ENCODE measurements around the gene ASPG.

The ASPG gene

GRCh38 chr14:104085032-104085888, at the start of gene ASPG:
ASPG (plus strand) TSS chr14:104085700; CDS start chr14:104085771, 71 bp downstream.
- H3K27me3 ChIP-seq (replicated peaks; ENCODE audit: control insufficient read depth, insufficient read depth, low read length) = peaks cover 37% of the 10 kb centered on the region
- H3K4me1 ChIP-seq (ENCODE audit: control insufficient read depth, insufficient read depth, low read length) = no peaks in the 10 kb centered on the region
- H3K4me3 ChIP-seq (ENCODE audit: low read length) = no peak within 1 kb of the TSS
- H3K36me3 ChIP-seq (ENCODE audit: control insufficient read depth, insufficient read depth, low read length, severe bottlenecking) = no peaks in the 10 kb centered on the region
- no peak within 1 kb of the TSS for H3K9ac ChIP-seq (ENCODE audit: low read length)
- H3K9me3 ChIP-seq (ENCODE audit: control insufficient read depth, low read length) = no peaks in the 10 kb centered on the region
- DNase-seq (ENCODE audit: low read depth) = peak; percentile 4

DNA sequence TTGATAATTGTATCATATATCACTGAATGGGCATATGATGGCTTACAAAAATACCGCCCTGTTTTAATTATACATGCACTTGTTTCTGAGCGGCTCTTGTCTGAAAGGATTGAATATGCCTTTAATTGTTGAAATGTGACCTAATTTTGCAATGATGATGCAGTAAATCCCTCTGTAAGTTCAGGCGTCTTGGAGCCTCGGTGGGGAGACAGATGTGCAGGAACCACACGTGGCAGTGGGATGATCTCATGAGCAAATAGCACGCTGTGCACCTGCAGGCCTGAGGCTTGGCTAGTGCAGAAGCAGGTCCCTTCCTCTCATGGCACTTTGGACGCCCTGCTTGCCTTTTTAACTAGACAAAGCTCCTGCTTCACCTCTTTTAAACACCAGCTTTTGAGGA, 49.3 kb upstream of the ASPG start:
- DNase-seq (ENCODE audit: low read depth) = no peak
- Histone ChIP-seq H3K4me1 (ENCODE audit: control insufficient read depth, insufficient read depth, low read length) (no peaks in the 10 kb centered on the region), H3K9me3 (ENCODE audit: control insufficient read depth, low read length) (no peaks in the 10 kb centered on the region), H3K4me3 (ENCODE audit: low read length) (no peak overlapping the region), H3K36me3 (ENCODE audit: control insufficient read depth, insufficient read depth, low read length, severe bottlenecking) (no peaks in the 10 kb centered on the region), H3K9ac (ENCODE audit: low read length) (no peak overlapping the region), H3K27me3 (replicated peaks; ENCODE audit: control insufficient read depth, insufficient read depth, low read length) (peaks cover 71% of the 10 kb centered on the region)

GRCh38 chr14:104037074-104037473, 48.4 kb upstream of the ASPG start:
- no peak for DNase-seq (ENCODE audit: low read depth)
- Histone ChIP-seq H3K4me1 (ENCODE audit: control insufficient read depth, insufficient read depth, low read length) (no peaks in the 10 kb centered on the region), H3K36me3 (ENCODE audit: control insufficient read depth, insufficient read depth, low read length, severe bottlenecking) (no peaks in the 10 kb centered on the region), H3K9ac (ENCODE audit: low read length) (no peak overlapping the region), H3K4me3 (ENCODE audit: low read length) (no peak overlapping the region), H3K9me3 (ENCODE audit: control insufficient read depth, low read length) (no peaks in the 10 kb centered on the region), H3K27me3 (replicated peaks; ENCODE audit: control insufficient read depth, insufficient read depth, low read length) (peaks cover 75% of the 10 kb centered on the region)

GRCh38 chr14:104037903-104038302, 47.6 kb upstream of the ASPG start:
- no peak overlapping the region for H3K9ac ChIP-seq (ENCODE audit: low read length)
- no peaks in the 10 kb centered on the region for H3K4me1 ChIP-seq (ENCODE audit: control insufficient read depth, insufficient read depth, low read length)
- no peak overlapping the region for H3K4me3 ChIP-seq (ENCODE audit: low read length)
- no peaks in the 10 kb centered on the region for H3K36me3 ChIP-seq (ENCODE audit: control insufficient read depth, insufficient read depth, low read length, severe bottlenecking)
- peaks cover 74% of the 10 kb centered on the region for H3K27me3 ChIP-seq (replicated peaks; ENCODE audit: control insufficient read depth, insufficient read depth, low read length)
- no peaks in the 10 kb centered on the region for H3K9me3 ChIP-seq (ENCODE audit: control insufficient read depth, low read length)
- DNase-seq (ENCODE audit: low read depth) = no peak

GRCh38 chr14:104039214-104039613, 46.3 kb upstream of the ASPG start:
- Histone ChIP-seq H3K27me3 (replicated peaks; ENCODE audit: control insufficient read depth, insufficient read depth, low read length) (peaks cover 66% of the 10 kb centered on the region), H3K36me3 (ENCODE audit: control insufficient read depth, insufficient read depth, low read length, severe bottlenecking) (no peaks in the 10 kb centered on the region), H3K9ac (ENCODE audit: low read length) (no peak overlapping the region), H3K4me1 (ENCODE audit: control insufficient read depth, insufficient read depth, low read length) (no peaks in the 10 kb centered on the region), H3K9me3 (ENCODE audit: control insufficient read depth, low read length) (no peaks in the 10 kb centered on the region), H3K4me3 (ENCODE audit: low read length) (no peak overlapping the region)
- no peak for DNase-seq (ENCODE audit: low read depth)

DNA sequence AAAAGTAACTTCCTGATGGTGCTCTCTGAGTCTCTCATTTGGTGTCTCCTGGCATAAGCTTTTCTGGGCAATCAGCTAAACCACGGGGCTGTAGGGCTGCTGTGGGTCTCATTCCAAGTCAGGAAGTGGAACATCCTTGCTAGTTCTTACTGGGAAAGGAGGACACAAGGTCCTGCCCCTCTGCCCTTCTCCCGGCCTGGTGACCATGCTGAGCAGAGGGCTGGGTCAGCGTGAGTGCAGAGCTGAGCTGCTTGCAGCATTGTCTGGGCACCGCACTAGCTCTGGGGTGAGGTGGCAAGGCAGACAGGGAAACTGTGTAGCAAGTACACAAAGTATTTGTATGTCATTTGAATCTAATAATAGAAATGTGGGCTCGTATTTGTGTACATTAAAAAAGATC, 45.0 kb upstream of the ASPG start:
- Histone ChIP-seq H3K36me3 (ENCODE audit: control insufficient read depth, insufficient read depth, low read length, severe bottlenecking) (no peaks in the 10 kb centered on the region), H3K27me3 (replicated peaks; ENCODE audit: control insufficient read depth, insufficient read depth, low read length) (peaks cover 53% of the 10 kb centered on the region), H3K4me1 (ENCODE audit: control insufficient read depth, insufficient read depth, low read length) (no peaks in the 10 kb centered on the region), H3K4me3 (ENCODE audit: low read length) (no peak overlapping the region), H3K9ac (ENCODE audit: low read length) (no peak overlapping the region), H3K9me3 (ENCODE audit: control insufficient read depth, low read length) (no peaks in the 10 kb centered on the region)
- DNase-seq (ENCODE audit: low read depth) = no peak

- H3K4me1 ChIP-seq (ENCODE audit: control insufficient read depth, insufficient read depth, low read length) = no peaks in the 10 kb centered on the region
- H3K36me3 ChIP-seq (ENCODE audit: control insufficient read depth, insufficient read depth, low read length, severe bottlenecking) = no peaks in the 10 kb centered on the region
- peaks cover 47% of the 10 kb centered on the region for H3K27me3 ChIP-seq (replicated peaks; ENCODE audit: control insufficient read depth, insufficient read depth, low read length)
- no peak overlapping the region for H3K9ac ChIP-seq (ENCODE audit: low read length)
- no peaks in the 10 kb centered on the region for H3K9me3 ChIP-seq (ENCODE audit: control insufficient read depth, low read length)
- DNase-seq (ENCODE audit: low read depth) = no peak
- no peak overlapping the region for H3K4me3 ChIP-seq (ENCODE audit: low read length)
Observed at GRCh38 chr14:104041430-104042104, 43.9 kb upstream of the ASPG start.

GRCh38 chr14:104044016-104044415, 41.5 kb upstream of the ASPG start:
- Histone ChIP-seq H3K27me3 (replicated peaks; ENCODE audit: control insufficient read depth, insufficient read depth, low read length) (peaks cover 31% of the 10 kb centered on the region), H3K9ac (ENCODE audit: low read length) (no peak overlapping the region), H3K4me3 (ENCODE audit: low read length) (no peak overlapping the region), H3K9me3 (ENCODE audit: control insufficient read depth, low read length) (no peaks in the 10 kb centered on the region), H3K36me3 (ENCODE audit: control insufficient read depth, insufficient read depth, low read length, severe bottlenecking) (no peaks in the 10 kb centered on the region), H3K4me1 (ENCODE audit: control insufficient read depth, insufficient read depth, low read length) (peaks cover 13% of the 10 kb centered on the region)
- DNase-seq (ENCODE audit: low read depth) = no peak

- H3K27me3 ChIP-seq (replicated peaks; ENCODE audit: control insufficient read depth, insufficient read depth, low read length) = peaks cover under 1% of the 10 kb centered on the region
- no peak for DNase-seq (ENCODE audit: low read depth)
- no peaks in the 10 kb centered on the region for H3K36me3 ChIP-seq (ENCODE audit: control insufficient read depth, insufficient read depth, low read length, severe bottlenecking)
- H3K4me3 ChIP-seq (ENCODE audit: low read length) = peak overlapping the region; percentile 22
- no peaks in the 10 kb centered on the region for H3K9me3 ChIP-seq (ENCODE audit: control insufficient read depth, low read length)
- no peak overlapping the region for H3K9ac ChIP-seq (ENCODE audit: low read length)
- peaks cover 32% of the 10 kb centered on the region for H3K4me1 ChIP-seq (ENCODE audit: control insufficient read depth, insufficient read depth, low read length)
Observed at GRCh38 chr14:104047761-104048160, 37.7 kb upstream of the ASPG start.

DNA sequence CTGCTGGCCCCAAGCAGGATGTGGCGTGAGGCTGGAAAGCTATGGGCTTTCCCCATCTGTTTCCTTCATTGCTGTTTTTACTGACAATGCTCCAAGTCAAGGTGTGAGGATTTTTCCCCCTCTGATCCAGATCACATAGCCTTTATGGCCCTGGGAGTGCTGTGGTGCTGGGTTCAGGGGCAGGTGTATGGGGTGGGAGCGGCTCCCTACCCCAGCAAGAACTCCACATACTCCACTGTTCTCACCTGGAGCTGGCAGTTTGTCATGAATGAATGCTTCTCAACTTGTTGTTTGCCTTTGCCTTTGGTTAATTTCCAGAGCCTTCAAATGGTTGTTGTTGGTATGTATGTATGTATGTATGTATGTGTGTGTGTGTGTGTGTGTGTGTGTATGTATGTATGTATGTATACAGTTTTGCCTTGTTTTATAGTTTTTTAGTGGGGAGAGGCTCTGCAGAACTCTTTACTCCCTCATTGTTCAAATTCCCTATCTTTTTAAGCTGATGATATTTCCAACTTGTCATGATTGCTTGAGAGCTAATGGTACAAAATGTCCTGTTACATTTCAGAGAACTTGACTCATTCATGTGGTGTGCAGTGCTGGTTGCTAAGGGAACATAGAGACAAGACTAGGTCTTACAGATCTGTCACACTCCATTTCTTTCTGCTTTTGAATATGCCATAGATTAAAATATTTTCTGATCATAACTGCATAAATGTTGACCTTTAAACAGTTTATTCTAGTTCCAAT, 36.6 kb upstream of the ASPG start:
- Histone ChIP-seq H3K4me3 (ENCODE audit: low read length) (peak overlapping the region; percentile 50), H3K9me3 (ENCODE audit: control insufficient read depth, low read length) (no peaks in the 10 kb centered on the region), H3K36me3 (ENCODE audit: control insufficient read depth, insufficient read depth, low read length, severe bottlenecking) (no peaks in the 10 kb centered on the region), H3K4me1 (ENCODE audit: control insufficient read depth, insufficient read depth, low read length) (peaks cover 32% of the 10 kb centered on the region), H3K27me3 (replicated peaks; ENCODE audit: control insufficient read depth, insufficient read depth, low read length) (peaks cover 12% of the 10 kb centered on the region), H3K9ac (ENCODE audit: low read length) (peak overlapping the region; percentile 35)
- peak; percentile 86 for DNase-seq (ENCODE audit: low read depth)

All from adipocyte (in vitro differentiated cells).